Astrocyte (in vitro differentiated cells and primary cell): ENCODE measurements around the gene WDR35. TPM values are rescaled to one million over a fixed set of nuclear protein-coding genes. Genes with fewer than 3 reads are reported as not detected.

Source experiments
- DNase-seq: peaks from one replicate; pipeline ENCODE4 v3.0.0-alpha.2; 2010; ENCODE audit warnings: low read depth
- FAIRE-seq: peaks from 2 replicates; lab custom pipeline; 2011; peaks lifted over from hg19 to GRCh38; lab: Jason Lieb, UNC
- H2AFZ ChIP-seq: 2 replicates; pipeline ENCODE4 v1.6.0; 2012; ENCODE audit warnings: low read depth, low read length, inconsistent platforms
- H3K27ac ChIP-seq: 2 replicates; pipeline ENCODE4 v1.5.1; 2011; ENCODE audit warnings: low read depth, low read length, inconsistent platforms
- H3K27me3 ChIP-seq: 2 replicates; pipeline ENCODE4 v1.6.0; 2011; ENCODE audit warnings: low read length, inconsistent platforms; ENCODE audit not compliant: insufficient read depth
- H3K36me3 ChIP-seq: 2 replicates; pipeline ENCODE4 v1.5.1; 2011; ENCODE audit warnings: low read length, inconsistent platforms; ENCODE audit not compliant: insufficient read depth
- H3K4me1 ChIP-seq: 2 replicates; pipeline ENCODE4 v1.5.1; 2011; ENCODE audit warnings: low read length, inconsistent platforms; ENCODE audit not compliant: insufficient read depth
- H3K4me2 ChIP-seq: 2 replicates; pipeline ENCODE4 v1.6.0; 2012; ENCODE audit warnings: low read length, inconsistent platforms
- H3K4me3 ChIP-seq: 2 replicates; pipeline ENCODE4 v1.5.1; 2011; ENCODE audit warnings: low read depth, mild to moderate bottlenecking, low read length, inconsistent platforms; ENCODE audit not compliant: insufficient read depth
- H3K79me2 ChIP-seq: 2 replicates; pipeline ENCODE4 v1.6.0; 2012; ENCODE audit warnings: mild to moderate bottlenecking, low read length, inconsistent platforms; ENCODE audit not compliant: insufficient read depth
- H3K9ac ChIP-seq: 2 replicates; pipeline ENCODE4 v1.6.0; 2012; ENCODE audit warnings: mild to moderate bottlenecking, low read length, inconsistent platforms
- H3K9me3 ChIP-seq: 2 replicates; pipeline ENCODE4 v1.5.1; 2012; ENCODE audit warnings: low read depth, mild to moderate bottlenecking, low read length, inconsistent platforms; ENCODE audit not compliant: insufficient read depth
- H4K20me1 ChIP-seq: 2 replicates; pipeline ENCODE4 v1.6.0; 2012; ENCODE audit warnings: low read length, inconsistent platforms; ENCODE audit not compliant: insufficient read depth
- H3K27ac Mint-ChIP-seq: one replicate; pipeline ENCODE4 v1.8.0; 2021; ENCODE audit warnings: mild to moderate bottlenecking, mixed read lengths; ENCODE audit not compliant: unreplicated experiment
- H3K27me3 Mint-ChIP-seq: one replicate; pipeline ENCODE4 v1.8.0; 2021; ENCODE audit warnings: low read depth, mixed read lengths; ENCODE audit not compliant: unreplicated experiment
- H3K36me3 Mint-ChIP-seq: one replicate; pipeline ENCODE4 v1.8.0; 2021; ENCODE audit warnings: low read depth, mixed read lengths; ENCODE audit not compliant: unreplicated experiment
- H3K4me1 Mint-ChIP-seq: one replicate; pipeline ENCODE4 v1.8.0; 2021; ENCODE audit warnings: low read depth, mixed read lengths; ENCODE audit not compliant: unreplicated experiment
- H3K4me3 Mint-ChIP-seq: one replicate; pipeline ENCODE4 v1.8.0; 2021; ENCODE audit warnings: mild to moderate bottlenecking, moderate library complexity, mixed read lengths; ENCODE audit not compliant: unreplicated experiment
- H3K9me3 Mint-ChIP-seq: one replicate; pipeline ENCODE4 v1.8.0; 2021; ENCODE audit warnings: mild to moderate bottlenecking, mixed read lengths; ENCODE audit not compliant: unreplicated experiment
- EZH2 ChIP-seq: IDR thresholded peaks from 2 replicates; pipeline ENCODE4 v1.6.1; 2012; ENCODE audit warnings: mild to moderate bottlenecking, low read length, inconsistent platforms; ENCODE audit not compliant: insufficient read depth
- total RNA-seq: library from RNA; stranded (reverse); gene quantifications from 2 replicates; pipeline ENCODE4 v1.2.1, GENCODE V29; 2021
- TF ChIP-seq, protein P1 (sequence below): IDR thresholded peaks from 2 replicates; pipeline ENCODE4 v1.5.1; 2011; ENCODE audit warnings: low read depth, mild to moderate bottlenecking, inconsistent platforms, low read length, moderate library complexity; ENCODE audit not compliant: insufficient read depth

WDR35 gene
- total RNA-seq, 1 donor from 2014 or later = 9.6 TPM

- Histone ChIP-seq H3K9me3 (no peaks in the 10 kb centered on the region), H3K79me2 (no peaks in the 10 kb centered on the region), H3K9ac (peak overlapping the region; percentile 67), H3K4me3 (peak overlapping the region; percentile 54), H3K27me3 (peaks cover 10% of the 10 kb centered on the region), H3K4me1 (peaks cover 5% of the 10 kb centered on the region), H2AFZ (peak overlapping the region; percentile 92), H3K27ac (no peak overlapping the region), H3K36me3 (no peaks in the 10 kb centered on the region), H3K4me2 (peak overlapping the region; percentile 87), H4K20me1 (no peaks in the 10 kb centered on the region)
- no peaks in the 10 kb centered on the region for H3K36me3 Mint-ChIP-seq
- FAIRE-seq = no peak
- H3K27me3 Mint-ChIP-seq = peaks cover 15% of the 10 kb centered on the region
- peaks cover 1% of the 10 kb centered on the region for H3K9me3 Mint-ChIP-seq
- peak overlapping the region; percentile 90 for H3K27ac Mint-ChIP-seq
- no peak for DNase-seq
- peak overlapping the region; percentile 87 for H3K4me3 Mint-ChIP-seq
- H3K4me1 Mint-ChIP-seq = no peaks in the 10 kb centered on the region
- TF ChIP-seq, protein P1, sequence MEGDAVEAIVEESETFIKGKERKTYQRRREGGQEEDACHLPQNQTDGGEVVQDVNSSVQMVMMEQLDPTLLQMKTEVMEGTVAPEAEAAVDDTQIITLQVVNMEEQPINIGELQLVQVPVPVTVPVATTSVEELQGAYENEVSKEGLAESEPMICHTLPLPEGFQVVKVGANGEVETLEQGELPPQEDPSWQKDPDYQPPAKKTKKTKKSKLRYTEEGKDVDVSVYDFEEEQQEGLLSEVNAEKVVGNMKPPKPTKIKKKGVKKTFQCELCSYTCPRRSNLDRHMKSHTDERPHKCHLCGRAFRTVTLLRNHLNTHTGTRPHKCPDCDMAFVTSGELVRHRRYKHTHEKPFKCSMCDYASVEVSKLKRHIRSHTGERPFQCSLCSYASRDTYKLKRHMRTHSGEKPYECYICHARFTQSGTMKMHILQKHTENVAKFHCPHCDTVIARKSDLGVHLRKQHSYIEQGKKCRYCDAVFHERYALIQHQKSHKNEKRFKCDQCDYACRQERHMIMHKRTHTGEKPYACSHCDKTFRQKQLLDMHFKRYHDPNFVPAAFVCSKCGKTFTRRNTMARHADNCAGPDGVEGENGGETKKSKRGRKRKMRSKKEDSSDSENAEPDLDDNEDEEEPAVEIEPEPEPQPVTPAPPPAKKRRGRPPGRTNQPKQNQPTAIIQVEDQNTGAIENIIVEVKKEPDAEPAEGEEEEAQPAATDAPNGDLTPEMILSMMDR = no peak
- TF ChIP-seq EZH2 = no peak
These were observed 23.4 kb upstream of the WDR35 start for GRCh38 chr2:20013126-20013849.

DNA sequence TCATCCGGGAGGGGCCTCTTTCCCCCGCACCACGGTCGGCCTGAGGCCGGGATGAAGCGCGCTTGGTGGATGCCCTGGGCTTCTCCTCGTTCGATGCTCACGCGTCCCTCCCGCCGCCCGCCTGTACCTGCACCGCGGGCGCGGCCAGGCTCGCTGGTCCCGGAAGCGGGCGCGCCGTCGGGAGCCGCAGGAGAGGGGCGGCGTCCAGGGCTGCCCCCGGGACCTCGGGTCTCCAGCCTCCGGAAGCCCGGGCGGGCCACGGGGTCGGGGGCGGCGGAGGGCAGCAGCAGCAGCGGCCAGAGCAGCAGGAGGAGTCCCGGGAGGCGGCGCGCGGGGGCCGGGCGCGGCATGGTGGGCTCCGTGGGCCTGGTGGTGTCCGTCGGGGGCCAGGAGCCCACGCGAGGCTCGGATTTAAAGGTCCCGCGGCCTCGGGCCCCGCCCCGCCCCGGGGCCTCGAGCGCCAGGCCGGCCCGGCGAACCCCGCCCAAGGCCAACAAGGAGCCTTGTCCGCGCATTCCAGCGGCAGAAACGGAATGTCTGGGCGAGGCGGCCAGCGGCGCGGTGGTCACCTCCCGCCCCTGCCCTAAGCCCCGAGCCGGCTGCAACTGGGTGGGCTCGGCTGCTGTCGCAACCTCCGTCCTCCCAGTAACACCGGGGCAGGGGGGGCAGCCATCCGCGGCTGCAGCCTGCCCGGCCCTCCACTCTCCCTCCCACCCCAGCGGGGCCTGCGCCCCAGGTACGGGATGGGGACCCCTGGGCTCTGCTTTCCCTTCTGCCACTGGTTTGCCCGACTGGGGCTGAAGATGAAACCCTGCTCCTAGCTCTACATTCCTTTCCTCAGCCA, 22.6 kb upstream of the WDR35 start, which contains the start of gene MATN3:
MATN3 (minus strand) TSS at position 387 of the 844 bp plus-strand sequence; CDS start at position 350, 37 bp downstream.
- Histone ChIP-seq H3K4me2 (peak within 1 kb of the TSS; percentile 87), H3K27ac (no peak within 1 kb of the TSS), H3K9ac (peak within 1 kb of the TSS; percentile 67), H2AFZ (peak within 1 kb of the TSS; percentile 92), H3K4me3 (peak within 1 kb of the TSS; percentile 54), H3K4me1 (peaks cover 5% of the 10 kb centered on the region), H3K27me3 (peaks cover 10% of the 10 kb centered on the region), H3K36me3 (no peaks in the 10 kb centered on the region), H4K20me1 (no peaks in the 10 kb centered on the region), H3K9me3 (no peaks in the 10 kb centered on the region), H3K79me2 (no peaks in the 10 kb centered on the region)
- H3K27me3 Mint-ChIP-seq = peaks cover 15% of the 10 kb centered on the region
- TF ChIP-seq, protein P1 = no peak
- TF ChIP-seq EZH2 = peak; percentile 34
- peak; percentile 32 for DNase-seq
- no peaks in the 10 kb centered on the region for H3K36me3 Mint-ChIP-seq
- H3K4me1 Mint-ChIP-seq = no peaks in the 10 kb centered on the region
- no peak for FAIRE-seq
- peak within 1 kb of the TSS; percentile 90 for H3K27ac Mint-ChIP-seq
- H3K4me3 Mint-ChIP-seq = peak within 1 kb of the TSS; percentile 87
- H3K9me3 Mint-ChIP-seq = peaks cover 3% of the 10 kb centered on the region
